Activated CD8-positive, alpha-beta memory T cell treated with anti-CD3 and anti-CD28 coated beads, Interleukin-2, amount 50 U/mL, for 24 hours (primary cell): ENCODE results near the gene SPATA1.
"Not testable (repeated sequence)": the region's sequence is repeated elsewhere in the genome, so short reads cannot be mapped to it uniquely, and the experiment has no call there.

Experiments used
- DNase-seq: peaks from one replicate; pipeline ENCODE4 v3.0.0-alpha.2; 2020; ENCODE audit errors: extremely low read depth

Gene SPATA1

GRCh38 chr1:84587099-84587498 lies 80.9 kb downstream of the SPATA1 start:
- DNase-seq, result no peak

- not testable (repeated sequence) for DNase-seq
Measured at GRCh38 chr1:84594959-84595358, 88.8 kb downstream of the SPATA1 start.

GRCh38 chr1:84597011-84597410 lies 90.8 kb downstream of the SPATA1 start:
- DNase-seq, result no peak

GRCh38 chr1:84598418-84598817 lies 92.2 kb downstream of the SPATA1 start:
- no peak for DNase-seq

- no peak for DNase-seq
Measured at GRCh38 chr1:84598846-84599741, 92.9 kb downstream of the SPATA1 start.

- DNase-seq, result no peak
Measured at GRCh38 chr1:84600796-84601195, 94.6 kb downstream of the SPATA1 start.

GRCh38 chr1:84603223-84603622 lies 97.0 kb downstream of the SPATA1 start:
- no peak for DNase-seq

- no peak for DNase-seq
Measured at GRCh38 chr1:84603941-84604830, 98.0 kb downstream of the SPATA1 start.

- DNase-seq, result no peak
Measured at GRCh38 chr1:84605157-84605556, 99.0 kb downstream of the SPATA1 start.

GRCh38 chr1:84606977-84607376 lies 100.8 kb downstream of the SPATA1 start:
- DNase-seq, result no peak

GRCh38 chr1:84611091-84611490 lies 104.9 kb downstream of the SPATA1 start:
- no peak for DNase-seq

GRCh38 chr1:84611796-84612195 lies 105.6 kb downstream of the SPATA1 start:
- no peak for DNase-seq

- no peak for DNase-seq
Measured at GRCh38 chr1:84613026-84613425, 106.8 kb downstream of the SPATA1 start.

GRCh38 chr1:84613887-84614286 lies 107.7 kb downstream of the SPATA1 start:
- DNase-seq, result no peak

GRCh38 chr1:84615790-84616189 lies 109.6 kb downstream of the SPATA1 start:
- DNase-seq, result no peak
